Spinal cord (tissue), 10 donors: ENCODE results near the gene NINJ2. TPM values are rescaled to one million over a fixed set of nuclear protein-coding genes. Genes with fewer than 3 reads are reported as not detected.
"Not testable (repeated sequence)": the region's sequence is repeated elsewhere in the genome, so short reads cannot be mapped to it uniquely, and the experiment has no call there.

Experiments used
- DNase-seq, 6 donors: peaks; one replicate each; pipeline versions ENCODE4 v3.0.0 to v3.0.0-alpha.2; 2013 to 2015; ENCODE audit warnings: low spot score in 6 of 6, low read depth in 4 of 6
- H3K27ac ChIP-seq: one replicate; pipeline ENCODE4 v1.5.1; 2013; ENCODE audit warnings: low read depth, low read length, control low read depth
- H3K27me3 ChIP-seq: one replicate; pipeline ENCODE4 v1.6.1; 2013; ENCODE audit warnings: low read length; ENCODE audit not compliant: control insufficient read depth, insufficient read depth
- H3K36me3 ChIP-seq: one replicate; pipeline ENCODE4 v1.6.1; 2013; ENCODE audit warnings: low read length; ENCODE audit not compliant: control insufficient read depth, insufficient read depth
- H3K4me1 ChIP-seq: one replicate; pipeline ENCODE4 v1.6.1; 2013; ENCODE audit warnings: low read length; ENCODE audit not compliant: control insufficient read depth, insufficient read depth
- H3K4me3 ChIP-seq: one replicate; pipeline ENCODE4 v1.5.1; 2013; ENCODE audit warnings: low read depth, low read length, control low read depth
- H3K9me3 ChIP-seq: one replicate; pipeline ENCODE4 v1.6.1; 2013; ENCODE audit warnings: low read length; ENCODE audit not compliant: control insufficient read depth, insufficient read depth
- WGBS: methylation state at CpG from one replicate; pipeline ENCODE4 v1.1.5; 2013; ENCODE audit warnings: missing lambda C conversion rate; ENCODE audit not compliant: insufficient coverage; 5-methylcytosine and 5-hydroxymethylcytosine counted together
- polyA plus RNA-seq, 2 donors: library from polyadenylated mRNA; unstranded; fragments of 120-200 nt; gene quantifications; one replicate each; pipeline ENCODE4 v1.2.1, GENCODE V29; 2013; ENCODE audit not compliant: insufficient read length in 2 of 2
- total RNA-seq, 2 donors: library from RNA; depleted of rRNA in 1 of 2; stranded (reverse); fragments of 120-200 nt in 1 of 2; fragments of >200 nt in 1 of 2; gene quantifications; one replicate each; pipeline versions ENCODE4 v1.2.3 to v1.2.4, GENCODE V29; 2013 to 2014
- donor health status: healthy.

NINJ2 gene
- total and polyA plus RNA-seq, 4 donors = 5.4 to 6.2 (median 6.0) TPM

- Histone ChIP-seq H3K4me3 (no peak overlapping the region), H3K27me3 (no peaks in the 10 kb centered on the region), H3K36me3 (no peaks in the 10 kb centered on the region), H3K9me3 (no peaks in the 10 kb centered on the region), H3K27ac (peak overlapping the region; percentile 35), H3K4me1 (no peaks in the 10 kb centered on the region)
- 17% methylated on average over 6 of the region's 7 CpGs for WGBS
- peak in 1 of 6 donors; percentile 42 for DNase-seq
Measured at GRCh38 chr12:632102-632696, 31.0 kb downstream of the NINJ2 start.

GRCh38 chr12:630656-631632 lies 32.3 kb downstream of the NINJ2 start:
- no peaks in the 10 kb centered on the region for H3K27me3 ChIP-seq
- no peak for DNase-seq
- H3K9me3 ChIP-seq = no peaks in the 10 kb centered on the region
- WGBS = 79% methylated on average over 43 of the region's 45 CpGs
- peak overlapping the region; percentile 22 for H3K4me3 ChIP-seq
- no peaks in the 10 kb centered on the region for H3K4me1 ChIP-seq
- peak overlapping the region; percentile 11 for H3K27ac ChIP-seq
- H3K36me3 ChIP-seq = no peaks in the 10 kb centered on the region

- 100% methylated on average over 1 of the region's 1 CpG for WGBS
- not testable (repeated sequence) for H3K9me3 ChIP-seq, H3K4me1 ChIP-seq, H3K36me3 ChIP-seq, DNase-seq, H3K4me3 ChIP-seq, H3K27me3 ChIP-seq, H3K27ac ChIP-seq
Measured at GRCh38 chr12:628742-629078, 34.5 kb downstream of the NINJ2 start.

GRCh38 chr12:627863-628741 lies 35.1 kb downstream of the NINJ2 start:
- H3K36me3 ChIP-seq = no peaks in the 10 kb centered on the region
- no peaks in the 10 kb centered on the region for H3K4me1 ChIP-seq
- no peaks in the 10 kb centered on the region for H3K9me3 ChIP-seq
- no peaks in the 10 kb centered on the region for H3K27me3 ChIP-seq
- H3K4me3 ChIP-seq = no peak overlapping the region
- DNase-seq = no peak
- no peak overlapping the region for H3K27ac ChIP-seq
- 86% methylated on average over 7 of the region's 13 CpGs for WGBS

GRCh38 chr12:627285-627684 lies 36.0 kb downstream of the NINJ2 start:
- Histone ChIP-seq H3K4me1 (no peaks in the 10 kb centered on the region), H3K36me3 (no peaks in the 10 kb centered on the region), H3K27me3 (no peaks in the 10 kb centered on the region), H3K4me3 (no peak overlapping the region), H3K9me3 (no peaks in the 10 kb centered on the region), H3K27ac (no peak overlapping the region)
- no peak for DNase-seq
- 97% methylated on average over 4 of the region's 4 CpGs for WGBS

GRCh38 chr12:625998-626397 lies 37.2 kb downstream of the NINJ2 start:
- no peaks in the 10 kb centered on the region for H3K4me1 ChIP-seq
- H3K27me3 ChIP-seq = no peaks in the 10 kb centered on the region
- H3K36me3 ChIP-seq = no peaks in the 10 kb centered on the region
- no peak overlapping the region for H3K27ac ChIP-seq
- H3K9me3 ChIP-seq = no peaks in the 10 kb centered on the region
- WGBS = no CpG with 5 or more reads among the region's 3 CpGs
- DNase-seq = no peak
- no peak overlapping the region for H3K4me3 ChIP-seq

- DNase-seq = no peak
- no peaks in the 10 kb centered on the region for H3K4me1 ChIP-seq
- WGBS = 93% methylated on average over 3 of the region's 4 CpGs
- no peak overlapping the region for H3K4me3 ChIP-seq
- no peaks in the 10 kb centered on the region for H3K36me3 ChIP-seq
- no peaks in the 10 kb centered on the region for H3K27me3 ChIP-seq
- no peaks in the 10 kb centered on the region for H3K9me3 ChIP-seq
- no peak overlapping the region for H3K27ac ChIP-seq
Measured at GRCh38 chr12:623865-624372, 39.3 kb downstream of the NINJ2 start.

GRCh38 chr12:623172-623864 lies 39.9 kb downstream of the NINJ2 start:
- 65% methylated on average over 4 of the region's 6 CpGs for WGBS
- no peak for DNase-seq
- Histone ChIP-seq H3K4me3 (no peak overlapping the region), H3K9me3 (no peaks in the 10 kb centered on the region), H3K4me1 (no peaks in the 10 kb centered on the region), H3K36me3 (no peaks in the 10 kb centered on the region), H3K27ac (no peak overlapping the region), H3K27me3 (no peaks in the 10 kb centered on the region)

GRCh38 chr12:622416-622815 lies 40.8 kb downstream of the NINJ2 start:
- Histone ChIP-seq H3K36me3 (no peaks in the 10 kb centered on the region), H3K27ac (no peak overlapping the region), H3K27me3 (no peaks in the 10 kb centered on the region), H3K9me3 (no peaks in the 10 kb centered on the region), H3K4me1 (peaks cover 3% of the 10 kb centered on the region), H3K4me3 (no peak overlapping the region)
- no peak for DNase-seq
- WGBS = 40% methylated on average over 1 of the region's 3 CpGs
